Activated naive CD4-positive, alpha-beta T cell treated with anti-CD3 and anti-CD28 coated beads for 36 hours (primary cell): ENCODE results near the gene FGGY. TPM values are rescaled to one million over a fixed set of nuclear protein-coding genes. Genes with fewer than 3 reads are reported as not detected.

Source experiments
- CTCF ChIA-PET: fragments of 350-600 bp; sonication (Branson Sonifier 250); formaldehyde crosslinking; loops from one replicate; lab custom pipeline; 2021; ENCODE audit warnings: antibody characterized with exemption; lab: Charles Lee
- DNase-seq: peaks from one replicate; pipeline ENCODE4 v3.0.0-alpha.2; 2020
- H3K27ac Mint-ChIP-seq: one replicate; pipeline ENCODE4 v1.8.0; 2021; ENCODE audit warnings: mild to moderate bottlenecking, mixed read lengths
- H3K27me3 Mint-ChIP-seq: one replicate; pipeline ENCODE4 v1.8.0; 2021; ENCODE audit warnings: low read depth, mixed read lengths
- H3K36me3 Mint-ChIP-seq: one replicate; pipeline ENCODE4 v1.8.0; 2021; ENCODE audit warnings: low read depth, mixed read lengths
- H3K4me1 Mint-ChIP-seq: one replicate; pipeline ENCODE4 v1.8.0; 2021; ENCODE audit warnings: low read depth, mixed read lengths
- H3K4me3 Mint-ChIP-seq: one replicate; pipeline ENCODE4 v1.8.0; 2021; ENCODE audit warnings: mild to moderate bottlenecking, moderate library complexity, mixed read lengths
- H3K9me3 Mint-ChIP-seq: one replicate; pipeline ENCODE4 v1.8.0; 2021; ENCODE audit warnings: mixed read lengths
- intact Hi-C: fragments of 100-400 bp; cut with micrococcal nuclease; formaldehyde crosslinking; loops from one replicate; pipeline ENCODE4 v1.15.1; 2023
- total RNA-seq, 2 experiments: library from RNA; stranded (reverse); gene quantifications; one replicate each; pipeline ENCODE4 v1.2.3, GENCODE V29; 2021

FGGY gene
- total RNA-seq, 2 experiments from 2014 or later = 9.8 to 10.9 TPM

DNA sequence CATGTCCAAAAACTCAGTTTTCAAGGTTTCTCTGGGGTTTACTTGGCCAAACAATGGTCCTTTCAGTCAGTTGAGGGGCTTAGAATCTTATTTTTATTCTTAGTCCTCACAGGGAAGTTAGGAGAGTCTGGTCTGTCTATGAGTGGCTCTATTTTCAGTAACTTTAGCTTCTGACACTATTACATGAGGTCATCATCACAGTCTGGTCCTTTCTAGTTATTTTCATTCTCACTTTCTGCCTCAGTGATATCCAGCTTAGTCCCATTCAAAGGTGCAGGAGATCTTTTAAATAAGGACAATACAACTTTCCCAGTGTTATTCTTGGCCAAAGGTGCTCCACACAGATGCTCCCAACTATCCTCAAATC lies 30.0 kb upstream of the FGGY start:
- no peak overlapping the region for H3K27ac Mint-ChIP-seq
- CTCF ChIA-PET = no interaction called here
- H3K9me3 Mint-ChIP-seq = no peaks in the 10 kb centered on the region
- peaks cover 4% of the 10 kb centered on the region for H3K27me3 Mint-ChIP-seq
- intact Hi-C loops = no loop called here
- no peak for DNase-seq
- no peaks in the 10 kb centered on the region for H3K36me3 Mint-ChIP-seq
- no peaks in the 10 kb centered on the region for H3K4me1 Mint-ChIP-seq
- no peak overlapping the region for H3K4me3 Mint-ChIP-seq

GRCh38 chr1:59268406-59268805 lies 28.5 kb upstream of the FGGY start:
- Mint-ChIP-seq H3K27ac (no peak overlapping the region), H3K27me3 (peaks cover 4% of the 10 kb centered on the region), H3K36me3 (no peaks in the 10 kb centered on the region), H3K4me3 (no peak overlapping the region), H3K4me1 (peaks cover 6% of the 10 kb centered on the region), H3K9me3 (no peaks in the 10 kb centered on the region)
- intact Hi-C loops = no loop called here
- CTCF ChIA-PET = no interaction called here
- no peak for DNase-seq

- no peak overlapping the region for H3K4me3 Mint-ChIP-seq
- intact Hi-C loops = no loop called here
Measured at GRCh38 chr1:59271561-59272260, 25.2 kb upstream of the FGGY start.

DNA sequence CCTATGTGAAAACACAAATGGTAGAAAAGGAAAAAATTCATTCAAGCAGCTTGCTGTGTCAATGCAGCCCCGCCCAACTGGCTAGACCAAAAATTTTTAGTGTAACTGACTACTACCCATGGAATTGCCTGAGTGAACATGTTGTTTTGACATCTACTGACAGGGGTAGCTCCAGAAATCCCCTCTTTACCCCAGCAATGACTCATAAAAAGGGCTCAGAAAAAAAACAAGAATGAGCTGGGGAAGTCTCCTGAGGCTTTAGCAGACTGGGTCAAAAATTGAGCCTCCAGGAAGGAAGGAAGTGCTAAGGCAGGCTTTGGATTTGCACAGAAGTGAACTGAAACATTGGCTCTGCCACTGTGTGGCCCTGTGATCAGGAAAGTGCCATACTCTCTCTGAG lies 24.4 kb upstream of the FGGY start:
- Mint-ChIP-seq H3K9me3 (no peaks in the 10 kb centered on the region), H3K27ac (peak overlapping the region; percentile 9), H3K4me1 (peaks cover 6% of the 10 kb centered on the region), H3K4me3 (no peak overlapping the region), H3K36me3 (no peaks in the 10 kb centered on the region), H3K27me3 (peaks cover 11% of the 10 kb centered on the region)
- CTCF ChIA-PET = no interaction called here
- DNase-seq = peak; percentile 18
- intact Hi-C loops = no loop called here

More at GRCh38 chr1:59271561-59272260, 25.2 kb upstream of the FGGY start:
- Mint-ChIP-seq H3K27ac (no peak overlapping the region), H3K27me3 (peaks cover 11% of the 10 kb centered on the region), H3K9me3 (no peaks in the 10 kb centered on the region), H3K4me1 (peaks cover 6% of the 10 kb centered on the region), H3K36me3 (no peaks in the 10 kb centered on the region)
- CTCF ChIA-PET = no interaction called here
- DNase-seq = no peak

- Mint-ChIP-seq H3K27me3 (peaks cover 7% of the 10 kb centered on the region), H3K4me1 (peaks cover 6% of the 10 kb centered on the region), H3K4me3 (no peak overlapping the region), H3K27ac (no peak overlapping the region), H3K9me3 (no peaks in the 10 kb centered on the region), H3K36me3 (no peaks in the 10 kb centered on the region)
- no peak for DNase-seq
- CTCF ChIA-PET = interaction anchor here (0.6 kb wide), 1 partner anchor 99 kb away, joined by 3 read pairs; no protein-coding TSS in a partner anchor
- intact Hi-C loops = no loop called here
Measured at GRCh38 chr1:59276439-59276851, 20.4 kb upstream of the FGGY start.

- no peaks in the 10 kb centered on the region for H3K36me3 Mint-ChIP-seq
- no peaks in the 10 kb centered on the region for H3K4me1 Mint-ChIP-seq
- peaks cover 7% of the 10 kb centered on the region for H3K27me3 Mint-ChIP-seq
- intact Hi-C loops = no loop called here
- H3K9me3 Mint-ChIP-seq = no peaks in the 10 kb centered on the region
- no peak overlapping the region for H3K27ac Mint-ChIP-seq
- CTCF ChIA-PET = no interaction called here
- no peak for DNase-seq
- no peak overlapping the region for H3K4me3 Mint-ChIP-seq
Measured at GRCh38 chr1:59278780-59279354, 18.0 kb upstream of the FGGY start.

GRCh38 chr1:59279645-59280044 lies 17.2 kb upstream of the FGGY start:
- Mint-ChIP-seq H3K4me1 (no peaks in the 10 kb centered on the region), H3K9me3 (no peaks in the 10 kb centered on the region), H3K27me3 (peaks cover 7% of the 10 kb centered on the region), H3K36me3 (no peaks in the 10 kb centered on the region), H3K27ac (no peak overlapping the region), H3K4me3 (no peak overlapping the region)
- intact Hi-C loops = no loop called here
- no peak for DNase-seq
- CTCF ChIA-PET = no interaction called here

- Mint-ChIP-seq H3K4me3 (no peak overlapping the region), H3K4me1 (no peaks in the 10 kb centered on the region), H3K9me3 (no peaks in the 10 kb centered on the region), H3K36me3 (no peaks in the 10 kb centered on the region), H3K27me3 (no peaks in the 10 kb centered on the region), H3K27ac (no peak overlapping the region)
- intact Hi-C loops = no loop called here
- CTCF ChIA-PET = no interaction called here
- DNase-seq = no peak
Measured at GRCh38 chr1:59282951-59283350, 13.9 kb upstream of the FGGY start.

DNA sequence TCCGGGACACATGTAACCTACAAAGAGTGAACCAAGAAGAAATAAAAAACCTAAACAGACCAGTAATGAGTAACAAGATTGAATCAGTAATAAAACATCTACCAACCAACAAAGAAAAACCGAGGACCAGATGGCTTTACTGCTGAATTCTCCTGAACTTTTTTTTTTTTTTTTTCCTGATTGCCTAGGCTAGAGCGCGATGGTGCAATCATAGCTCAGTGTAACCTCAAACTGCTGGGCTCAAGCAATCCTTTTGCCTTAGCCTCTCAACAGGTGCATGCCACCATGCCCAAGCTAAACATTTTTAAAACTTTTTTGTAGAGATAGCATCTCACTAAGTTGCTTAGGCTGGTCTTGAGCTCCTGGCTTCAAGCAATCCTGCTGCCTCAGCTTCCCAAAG lies 11.2 kb upstream of the FGGY start:
- intact Hi-C loops = no loop called here

DNA sequence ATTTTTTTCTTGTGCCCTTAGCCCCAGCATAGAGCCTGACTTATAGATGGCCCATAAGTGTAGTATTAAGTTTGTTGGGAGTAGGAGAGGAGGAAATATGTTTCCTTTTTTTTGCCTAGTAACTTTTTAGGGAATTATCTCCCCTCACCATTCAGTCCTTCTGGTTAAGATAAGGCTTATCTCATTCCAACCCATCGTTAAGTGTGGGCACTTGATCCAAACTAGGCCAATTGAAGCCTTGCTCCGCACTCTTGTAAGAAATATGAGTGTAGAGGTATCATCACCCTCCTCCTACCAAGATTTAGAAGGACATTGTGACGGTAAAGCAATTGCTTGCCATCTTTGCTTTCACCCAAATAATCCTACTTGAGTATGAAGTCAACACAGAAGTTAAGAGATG lies 8.8 kb upstream of the FGGY start:
- intact Hi-C loops = no loop called here
- H3K4me3 Mint-ChIP-seq = no peak overlapping the region
- H3K9me3 Mint-ChIP-seq = no peaks in the 10 kb centered on the region
- H3K27ac Mint-ChIP-seq = no peak overlapping the region
- no peaks in the 10 kb centered on the region for H3K27me3 Mint-ChIP-seq
- CTCF ChIA-PET = no interaction called here
- no peaks in the 10 kb centered on the region for H3K4me1 Mint-ChIP-seq
- DNase-seq = no peak
- H3K36me3 Mint-ChIP-seq = no peaks in the 10 kb centered on the region

More for the DNA sequence above, 11.2 kb upstream of the FGGY start:
- Mint-ChIP-seq H3K9me3 (no peaks in the 10 kb centered on the region), H3K36me3 (no peaks in the 10 kb centered on the region), H3K4me1 (no peaks in the 10 kb centered on the region), H3K4me3 (no peak overlapping the region), H3K27me3 (no peaks in the 10 kb centered on the region), H3K27ac (no peak overlapping the region)
- CTCF ChIA-PET = interaction anchor here (0.6 to 0.7 kb wide), 2 partner anchors 394 to 504 kb away, joined by 3 to 4 read pairs; no protein-coding TSS in a partner anchor
- no peak for DNase-seq

GRCh38 chr1:59289570-59289969 lies 7.3 kb upstream of the FGGY start:
- no peak overlapping the region for H3K4me3 Mint-ChIP-seq
- H3K9me3 Mint-ChIP-seq = no peaks in the 10 kb centered on the region
- CTCF ChIA-PET = interaction anchor here (0.5 kb wide), 1 partner anchor 605 kb away, joined by 5 read pairs; no protein-coding TSS in a partner anchor
- no peak for DNase-seq
- intact Hi-C loops = no loop called here
- H3K4me1 Mint-ChIP-seq = peaks cover under 1% of the 10 kb centered on the region
- no peaks in the 10 kb centered on the region for H3K27me3 Mint-ChIP-seq
- no peaks in the 10 kb centered on the region for H3K36me3 Mint-ChIP-seq
- no peak overlapping the region for H3K27ac Mint-ChIP-seq

DNA sequence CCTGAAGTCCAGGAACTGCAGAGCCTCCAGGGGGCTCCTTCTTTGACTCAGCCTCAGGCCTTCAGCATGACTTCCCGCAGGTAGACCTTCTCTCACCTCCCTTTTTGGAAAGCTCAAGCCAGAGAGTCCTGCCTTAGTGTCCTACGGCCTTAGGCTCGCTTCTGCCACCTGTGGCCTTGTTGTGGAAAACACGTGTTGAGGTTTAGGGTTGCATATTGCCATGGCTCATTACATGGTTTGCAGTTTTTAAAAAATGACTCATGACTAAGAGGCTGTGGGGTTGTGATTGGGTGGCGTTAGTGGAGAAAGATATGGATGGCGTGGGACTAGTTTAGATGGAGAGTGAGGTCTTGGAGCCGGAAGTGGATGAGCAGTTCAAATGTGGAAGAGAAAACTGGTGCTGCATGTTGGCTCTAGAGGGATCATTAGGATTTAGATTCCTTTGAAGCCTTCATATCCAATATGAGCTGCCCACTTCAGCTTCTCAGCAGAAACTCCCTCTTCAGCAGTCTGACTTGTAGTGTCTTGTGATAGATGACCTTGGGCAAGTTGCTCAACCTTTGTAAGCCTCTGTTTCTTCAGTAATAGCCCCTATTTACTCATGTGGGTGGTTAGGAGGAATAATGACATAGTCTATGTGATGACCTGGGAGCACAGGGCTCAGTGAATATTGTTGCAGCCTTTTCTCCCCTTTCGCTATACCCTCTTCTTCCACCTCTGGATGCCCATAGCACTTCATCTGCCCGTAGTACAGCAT lies 6.5 kb upstream of the FGGY start:
- peak; percentile 35 for DNase-seq
- Mint-ChIP-seq H3K4me3 (no peak overlapping the region), H3K4me1 (peaks cover 8% of the 10 kb centered on the region), H3K27ac (no peak overlapping the region), H3K9me3 (no peaks in the 10 kb centered on the region), H3K27me3 (no peaks in the 10 kb centered on the region), H3K36me3 (no peaks in the 10 kb centered on the region)
- CTCF ChIA-PET = interaction anchor here (0.5 kb wide), 1 partner anchor 606 kb away, joined by 5 read pairs; no protein-coding TSS in a partner anchor
- intact Hi-C loops = loop anchor here (10.0 kb wide), 1 partner anchor 246 kb away; no protein-coding TSS in a partner anchor
